ENCODE measurements around the gene TMEM119. TPM values are rescaled to one million over a fixed set of nuclear protein-coding genes. Genes with fewer than 3 reads are reported as not detected.

TMEM119 gene
- total and polyA plus RNA-seq, 10 of the 15 experiments (the other 5 are each of a cell fraction or from before 2014, with no cell fraction given): 0.11 to 0.44 (median 0.19) TPM; not detected in 5

DNA sequence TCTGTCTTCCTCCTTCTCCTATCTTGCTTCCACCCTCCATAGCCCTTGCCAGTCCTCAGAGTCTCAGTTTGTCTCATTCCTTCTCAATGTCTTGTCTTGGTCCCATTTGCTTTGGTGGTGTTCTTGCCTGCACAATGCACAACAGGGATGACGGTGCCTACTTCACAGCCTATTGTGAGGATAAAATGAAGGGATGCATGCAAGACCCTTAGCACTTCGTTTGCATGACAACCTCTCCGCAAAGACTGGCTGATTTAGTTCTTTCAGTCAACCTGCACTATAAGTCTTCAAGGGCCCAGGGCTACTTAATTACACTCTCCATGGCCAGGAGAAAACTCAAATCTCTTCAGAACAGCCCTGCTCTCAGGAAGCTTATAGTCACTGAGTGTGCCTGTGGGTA is 27.3 kb upstream of the TMEM119 start:
- DNase-seq (ENCODE audit: low read depth, low spot score) (no peak), FAIRE-seq (no peak), ATAC-seq (no peak)
- ChIA-PET POLR2A (interaction anchor here (0.5 to 0.6 kb wide), 2 partner anchors 66 to 98 kb away, joined by 4 to 9 read pairs; no protein-coding TSS in a partner anchor), RAD21 (ENCODE audit: unreplicated experiment) (no interaction called here), SMC1A (ENCODE audit: uncharacterized antibody, unreplicated experiment) (no interaction called here), CTCF (interaction anchor here (17.2 kb wide), 1 partner anchor 57 kb away, joined by 244 read pairs; the partner anchor contains the start of gene ISCU)
- H3K4me3 ChIP-seq: no peak overlapping the region
- H3K36me3 ChIP-seq (ENCODE audit: control insufficient read depth in 2 of 2, insufficient read depth in 2 of 2, low read length in 1 of 2): peaks cover 3 to 14% of the 10 kb centered on the region in 2 experiments; a peak in 3 of 4 replicates
- H3K27ac ChIP-seq (ENCODE audit: control insufficient read depth, insufficient read depth): no peak overlapping the region
- in situ Hi-C loops (cut with MboI) (no loop called here), intact Hi-C loops (cut with micrococcal nuclease; ENCODE audit: unreplicated experiment) (no loop called here)
- WGBS (ENCODE audit: insufficient coverage, insufficient replicate concordance, low lambda C conversion rate, missing lambda C conversion rate): 95% methylated on average over 3 of the region's 3 CpGs
- peaks cover 35% of the 10 kb centered on the region for H3K4me1 ChIP-seq (ENCODE audit: control insufficient read depth, insufficient read depth, low read length)
- peaks cover 2% of the 10 kb centered on the region for H3K79me2 ChIP-seq (ENCODE audit: control insufficient read depth, insufficient read depth, low read length)
- no peak overlapping the region for H3K4me2 ChIP-seq (ENCODE audit: control insufficient read depth, insufficient read depth)
- BruUV-seq (replicated peaks): no TSS peak
- H2AFZ ChIP-seq (ENCODE audit: control insufficient read depth, low read depth, low read length): no peak overlapping the region
- H3K27me3 ChIP-seq (replicated peaks in 1 of 2; ENCODE audit: control insufficient read depth in 2 of 2, insufficient read depth in 2 of 2, low read length in 1 of 2): no peaks in the 10 kb centered on the region
- TF ChIP-seq SRF (IDR thresholded peaks at IDR 0.05; ENCODE audit: low read depth in 2 of 2, low read length in 2 of 2) (no peak), ESRRA (IDR thresholded peaks at IDR 0.05; ENCODE audit: low read length) (no peak), TARDBP (IDR thresholded peaks at IDR 0.05; ENCODE audit: borderline replicate concordance) (no peak), IKZF1 (conservative IDR thresholded peaks at IDR 0.05) (no peak), SMAD5 (IDR thresholded peaks at IDR 0.05; ENCODE audit: low read depth) (no peak), JUND (IDR thresholded peaks at IDR 0.05; ENCODE audit: low read depth, low read length) (no peak), KLF5 (IDR thresholded peaks at IDR 0.05; ENCODE audit: partially characterized antibody) (no peak), MEF2B (IDR thresholded peaks at IDR 0.05; ENCODE audit: partially characterized antibody, poor library complexity, severe bottlenecking) (no peak), BCL11A (IDR thresholded peaks at IDR 0.05; ENCODE audit: low read depth, low read length) (no peak)
- TF ChIP-seq, protein P1, sequence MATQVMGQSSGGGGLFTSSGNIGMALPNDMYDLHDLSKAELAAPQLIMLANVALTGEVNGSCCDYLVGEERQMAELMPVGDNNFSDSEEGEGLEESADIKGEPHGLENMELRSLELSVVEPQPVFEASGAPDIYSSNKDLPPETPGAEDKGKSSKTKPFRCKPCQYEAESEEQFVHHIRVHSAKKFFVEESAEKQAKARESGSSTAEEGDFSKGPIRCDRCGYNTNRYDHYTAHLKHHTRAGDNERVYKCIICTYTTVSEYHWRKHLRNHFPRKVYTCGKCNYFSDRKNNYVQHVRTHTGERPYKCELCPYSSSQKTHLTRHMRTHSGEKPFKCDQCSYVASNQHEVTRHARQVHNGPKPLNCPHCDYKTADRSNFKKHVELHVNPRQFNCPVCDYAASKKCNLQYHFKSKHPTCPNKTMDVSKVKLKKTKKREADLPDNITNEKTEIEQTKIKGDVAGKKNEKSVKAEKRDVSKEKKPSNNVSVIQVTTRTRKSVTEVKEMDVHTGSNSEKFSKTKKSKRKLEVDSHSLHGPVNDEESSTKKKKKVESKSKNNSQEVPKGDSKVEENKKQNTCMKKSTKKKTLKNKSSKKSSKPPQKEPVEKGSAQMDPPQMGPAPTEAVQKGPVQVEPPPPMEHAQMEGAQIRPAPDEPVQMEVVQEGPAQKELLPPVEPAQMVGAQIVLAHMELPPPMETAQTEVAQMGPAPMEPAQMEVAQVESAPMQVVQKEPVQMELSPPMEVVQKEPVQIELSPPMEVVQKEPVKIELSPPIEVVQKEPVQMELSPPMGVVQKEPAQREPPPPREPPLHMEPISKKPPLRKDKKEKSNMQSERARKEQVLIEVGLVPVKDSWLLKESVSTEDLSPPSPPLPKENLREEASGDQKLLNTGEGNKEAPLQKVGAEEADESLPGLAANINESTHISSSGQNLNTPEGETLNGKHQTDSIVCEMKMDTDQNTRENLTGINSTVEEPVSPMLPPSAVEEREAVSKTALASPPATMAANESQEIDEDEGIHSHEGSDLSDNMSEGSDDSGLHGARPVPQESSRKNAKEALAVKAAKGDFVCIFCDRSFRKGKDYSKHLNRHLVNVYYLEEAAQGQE (IDR thresholded peaks at IDR 0.05; ENCODE audit: low read depth, low read length): no peak
- no peaks in the 10 kb centered on the region; the same call in 2 of the 3 replicates for H3K9me3 ChIP-seq (replicated peaks; ENCODE audit: control insufficient read depth, insufficient read depth, low read length)
- no peaks in the 10 kb centered on the region for H4K20me1 ChIP-seq (ENCODE audit: control insufficient read depth, insufficient read depth)
- H3K9ac ChIP-seq (ENCODE audit: control insufficient read depth, insufficient read depth, low read length): no peak overlapping the region

Measured in GM12878 (cell line).